ENCODE data around the gene AUTS2.

Gene AUTS2

GRCh38 chr7:70047384-70047783, 449.1 kb downstream of the AUTS2 start:
- no peak overlapping the region for H3K4me3 ChIP-seq (ENCODE audit: low read depth, low read length)
- no peak for DNase-seq (ENCODE audit: low read depth)
- TF ChIP-seq, protein P1, sequence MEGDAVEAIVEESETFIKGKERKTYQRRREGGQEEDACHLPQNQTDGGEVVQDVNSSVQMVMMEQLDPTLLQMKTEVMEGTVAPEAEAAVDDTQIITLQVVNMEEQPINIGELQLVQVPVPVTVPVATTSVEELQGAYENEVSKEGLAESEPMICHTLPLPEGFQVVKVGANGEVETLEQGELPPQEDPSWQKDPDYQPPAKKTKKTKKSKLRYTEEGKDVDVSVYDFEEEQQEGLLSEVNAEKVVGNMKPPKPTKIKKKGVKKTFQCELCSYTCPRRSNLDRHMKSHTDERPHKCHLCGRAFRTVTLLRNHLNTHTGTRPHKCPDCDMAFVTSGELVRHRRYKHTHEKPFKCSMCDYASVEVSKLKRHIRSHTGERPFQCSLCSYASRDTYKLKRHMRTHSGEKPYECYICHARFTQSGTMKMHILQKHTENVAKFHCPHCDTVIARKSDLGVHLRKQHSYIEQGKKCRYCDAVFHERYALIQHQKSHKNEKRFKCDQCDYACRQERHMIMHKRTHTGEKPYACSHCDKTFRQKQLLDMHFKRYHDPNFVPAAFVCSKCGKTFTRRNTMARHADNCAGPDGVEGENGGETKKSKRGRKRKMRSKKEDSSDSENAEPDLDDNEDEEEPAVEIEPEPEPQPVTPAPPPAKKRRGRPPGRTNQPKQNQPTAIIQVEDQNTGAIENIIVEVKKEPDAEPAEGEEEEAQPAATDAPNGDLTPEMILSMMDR (IDR thresholded peaks at IDR 0.05; ENCODE audit: insufficient read depth, low read depth, low read length, missing control alignments): no peak

DNA sequence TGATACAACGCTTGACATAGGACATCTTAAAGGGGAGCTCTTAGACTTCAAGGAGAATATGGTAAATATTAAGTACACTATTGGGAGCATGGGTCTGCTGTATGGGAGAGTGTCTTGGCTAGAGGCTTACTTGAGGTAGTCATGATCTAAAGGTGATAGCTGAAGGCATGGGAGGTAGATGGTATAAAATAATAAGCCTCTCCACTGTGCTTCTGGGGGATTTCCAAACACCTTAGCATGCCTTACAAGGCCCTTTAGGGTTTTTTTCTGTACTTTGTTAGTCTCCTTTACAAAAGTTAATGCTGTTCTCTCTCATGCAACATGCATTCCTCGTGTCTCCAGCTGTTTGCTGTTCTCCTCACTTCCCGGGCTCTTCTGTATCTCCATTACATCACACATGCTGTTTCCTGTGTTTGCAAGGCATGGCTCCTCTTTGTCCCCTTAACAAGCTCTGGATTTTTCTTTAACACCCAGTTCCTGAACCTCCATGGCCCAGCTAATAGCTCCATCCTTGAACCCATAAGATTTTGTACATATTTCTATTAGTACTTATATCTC, 449.7 kb downstream of the AUTS2 start:
- no peak overlapping the region for H3K4me3 ChIP-seq (ENCODE audit: low read depth, low read length)
- no peak for DNase-seq (ENCODE audit: low read depth)
- TF ChIP-seq, protein P1 (IDR thresholded peaks at IDR 0.05; ENCODE audit: insufficient read depth, low read depth, low read length, missing control alignments): no peak

DNA sequence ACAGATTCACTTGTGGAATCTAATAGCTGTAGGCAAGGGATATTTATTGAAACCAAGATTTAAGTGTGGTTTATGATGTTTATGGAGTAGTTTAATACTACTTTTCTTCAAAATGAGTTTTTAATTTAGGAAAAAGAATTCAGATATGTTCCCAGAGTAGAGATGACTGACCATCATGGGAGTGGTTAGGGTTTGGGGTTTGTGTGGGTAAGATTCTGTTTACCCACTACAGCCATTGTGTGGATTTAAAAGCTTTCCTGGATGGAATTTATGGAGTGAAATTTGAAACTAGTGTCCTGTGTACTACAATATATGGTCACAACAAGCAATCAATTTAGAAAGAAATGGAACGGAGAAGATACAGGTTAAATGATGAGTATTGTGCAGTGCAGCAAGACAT, 453.5 kb downstream of the AUTS2 start:
- no peak for DNase-seq (ENCODE audit: low read depth)
- TF ChIP-seq, protein P1 (IDR thresholded peaks at IDR 0.05; ENCODE audit: insufficient read depth, low read depth, low read length, missing control alignments): no peak
- H3K4me3 ChIP-seq (ENCODE audit: low read depth, low read length): no peak overlapping the region

GRCh38 chr7:70052691-70053090, 454.4 kb downstream of the AUTS2 start:
- no peak for DNase-seq (ENCODE audit: low read depth)
- TF ChIP-seq, protein P1 (IDR thresholded peaks at IDR 0.05; ENCODE audit: insufficient read depth, low read depth, low read length, missing control alignments): no peak
- H3K4me3 ChIP-seq (ENCODE audit: low read depth, low read length): no peak overlapping the region

- no peak for DNase-seq (ENCODE audit: low read depth)
- TF ChIP-seq, protein P1 (IDR thresholded peaks at IDR 0.05; ENCODE audit: insufficient read depth, low read depth, low read length, missing control alignments): no peak
- no peak overlapping the region for H3K4me3 ChIP-seq (ENCODE audit: low read depth, low read length)
Measured at GRCh38 chr7:70053421-70053820, 455.1 kb downstream of the AUTS2 start.

GRCh38 chr7:70053989-70054388, 455.7 kb downstream of the AUTS2 start:
- TF ChIP-seq, protein P1 (IDR thresholded peaks at IDR 0.05; ENCODE audit: insufficient read depth, low read depth, low read length, missing control alignments): no peak
- no peak for DNase-seq (ENCODE audit: low read depth)
- H3K4me3 ChIP-seq (ENCODE audit: low read depth, low read length): no peak overlapping the region

DNA sequence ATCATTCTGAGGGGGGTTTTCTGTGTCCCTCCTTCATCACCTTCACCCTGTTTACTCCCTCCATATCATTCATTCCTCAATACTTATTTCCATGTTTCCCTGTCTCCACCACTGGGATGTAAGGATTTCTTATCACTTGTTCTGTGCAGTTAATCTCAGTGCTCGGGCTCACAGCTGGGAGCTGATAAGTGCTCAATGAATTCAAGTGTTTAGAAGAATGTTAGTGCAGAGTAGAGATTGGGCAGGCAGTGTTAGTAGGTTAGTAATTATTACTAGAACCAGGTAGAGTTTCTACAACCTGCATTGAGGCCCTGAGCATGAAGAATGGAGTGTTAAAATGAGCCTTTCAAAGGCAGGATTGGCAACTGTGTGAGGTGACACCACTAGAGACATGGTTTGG, 458.1 kb downstream of the AUTS2 start:
- no peak for DNase-seq (ENCODE audit: low read depth)
- H3K4me3 ChIP-seq (ENCODE audit: low read depth, low read length): no peak overlapping the region
- TF ChIP-seq, protein P1 (IDR thresholded peaks at IDR 0.05; ENCODE audit: insufficient read depth, low read depth, low read length, missing control alignments): no peak
